Stimulated activated CD8-positive, alpha-beta memory T cell treated with anti-CD3 and anti-CD28 coated beads, Interleukin-15, amount 100 ng/mL, for 1 hour (primary cell): ENCODE measurements around the gene EML3.
"Not testable (repeated sequence)": the region's sequence is repeated elsewhere in the genome, so short reads cannot be mapped to it uniquely, and the experiment has no call there.

Source experiments
- DNase-seq: peaks from one replicate; pipeline ENCODE4 v3.0.0-alpha.2; 2020; ENCODE audit warnings: low read depth

The EML3 gene

GRCh38 chr11:62612366-62613290 is at the start of gene EML3, which contains the start of gene ROM1:
TSS of gene EML3 (minus strand) at chr11:62612775. CDS start at chr11:62612457, 318 bp downstream.
TSS of gene ROM1 (plus strand) at chr11:62613257. CDS start at chr11:62613282, 25 bp downstream.
- DNase-seq = peak; percentile 77

GRCh38 chr11:62656796-62657429 is 44.3 kb upstream of the EML3 start:
- no peak for DNase-seq

DNA sequence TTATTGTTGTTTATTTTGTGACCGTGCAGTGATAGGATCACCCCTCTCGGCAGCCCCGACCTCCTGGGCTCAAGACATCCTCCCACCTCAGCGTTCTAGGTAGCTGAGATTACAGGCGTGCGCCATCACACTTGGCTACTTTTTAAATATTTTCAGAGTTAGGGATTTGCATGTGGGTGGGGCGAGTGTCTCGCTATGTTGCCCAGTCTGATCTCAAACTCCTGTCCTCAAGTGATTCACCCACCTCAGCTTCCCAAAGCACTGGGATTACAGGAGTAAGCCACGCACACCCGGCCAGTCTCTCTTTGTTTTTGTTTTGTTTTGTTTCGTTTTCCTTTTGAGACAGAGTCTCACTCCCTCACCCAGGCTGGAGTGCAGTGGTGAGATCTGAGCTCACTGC is 41.7 kb upstream of the EML3 start:
- DNase-seq = no peak

DNA sequence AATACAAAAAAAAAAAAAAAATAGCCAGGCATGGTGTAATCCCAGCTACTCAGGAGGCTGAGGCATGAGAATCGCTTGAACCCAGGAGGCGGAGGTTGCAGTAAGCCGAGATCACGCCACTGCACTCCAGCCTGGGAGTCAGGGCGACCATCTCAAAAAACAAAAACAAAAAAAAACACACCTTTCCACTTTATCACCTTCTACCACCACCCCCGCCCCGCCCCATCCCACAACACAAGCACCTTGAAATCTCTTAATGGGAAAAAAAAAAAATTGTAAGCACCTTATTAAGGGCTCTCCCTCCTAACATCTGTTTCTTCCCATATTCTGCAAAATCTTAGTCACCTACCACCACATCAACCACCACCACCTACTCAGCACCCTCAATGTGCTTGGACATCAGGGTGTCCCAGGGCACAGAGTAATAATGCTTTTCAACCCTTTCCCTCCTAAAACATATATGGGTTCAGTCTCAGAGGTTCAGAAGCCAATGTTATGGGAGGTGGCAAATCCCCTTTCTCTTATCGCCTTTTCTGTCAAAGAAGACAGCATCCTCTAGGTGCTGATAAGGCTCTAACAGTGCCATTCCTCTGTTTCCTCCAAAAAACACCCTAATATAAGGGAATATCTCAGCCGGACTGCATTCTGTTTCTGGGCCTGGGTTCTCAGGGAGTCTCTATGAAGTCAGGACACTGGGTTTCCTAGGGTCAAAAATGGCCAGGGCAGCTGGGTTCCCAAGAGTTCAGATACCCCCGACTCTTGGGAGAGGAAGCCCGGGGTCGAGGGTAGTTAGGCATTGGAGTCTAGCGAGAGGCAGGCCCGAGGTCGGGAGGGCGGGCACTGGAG is 39.8 kb upstream of the EML3 start:
- no peak for DNase-seq

GRCh38 chr11:62650283-62650682 is 37.7 kb upstream of the EML3 start:
- not testable (repeated sequence) for DNase-seq

DNA sequence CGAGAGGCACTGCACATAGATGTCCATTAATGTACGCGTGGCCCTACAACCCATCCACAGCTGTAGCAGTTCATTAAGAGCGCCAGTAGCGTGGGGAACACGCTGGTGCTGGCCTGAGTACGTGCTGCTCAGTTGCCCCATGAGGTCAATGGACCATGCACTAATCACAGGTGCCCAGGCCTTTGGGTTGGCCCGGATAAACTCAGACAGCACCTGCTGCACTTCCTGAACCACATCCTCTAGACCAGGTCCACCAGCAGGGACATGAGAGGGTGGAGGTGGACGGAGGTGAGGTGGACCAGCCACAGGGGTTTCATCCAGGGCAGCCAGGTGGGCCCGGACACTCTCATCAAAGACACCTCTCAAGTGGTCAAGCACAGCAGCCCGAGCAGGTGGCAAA is 36.9 kb upstream of the EML3 start:
- DNase-seq = no peak

GRCh38 chr11:62648967-62649364 is 36.4 kb upstream of the EML3 start:
- DNase-seq = no peak

GRCh38 chr11:62648185-62648966 is 35.8 kb upstream of the EML3 start:
- no peak for DNase-seq

DNA sequence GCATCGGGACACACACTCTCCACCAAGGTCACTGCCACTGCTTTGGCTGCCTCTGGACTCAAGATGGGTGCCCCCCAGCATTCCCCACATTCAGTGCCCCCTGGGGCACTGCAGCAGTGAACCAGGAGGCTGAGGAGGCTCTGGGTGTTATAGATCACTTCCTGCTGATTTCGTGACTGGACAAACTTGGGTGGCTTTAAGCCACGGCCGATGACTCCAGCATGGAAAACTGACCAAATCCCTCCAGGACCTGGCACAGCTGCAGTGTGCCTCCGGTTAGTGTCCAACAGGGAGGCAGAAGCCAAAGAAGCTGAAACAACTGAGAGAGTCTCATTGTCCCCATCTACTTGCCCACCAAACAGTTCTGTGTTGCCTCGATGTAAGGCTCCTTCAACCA is 35.0 kb upstream of the EML3 start:
- DNase-seq = no peak

- DNase-seq = no peak
Measured at GRCh38 chr11:62646825-62647608, 34.4 kb upstream of the EML3 start.

DNA sequence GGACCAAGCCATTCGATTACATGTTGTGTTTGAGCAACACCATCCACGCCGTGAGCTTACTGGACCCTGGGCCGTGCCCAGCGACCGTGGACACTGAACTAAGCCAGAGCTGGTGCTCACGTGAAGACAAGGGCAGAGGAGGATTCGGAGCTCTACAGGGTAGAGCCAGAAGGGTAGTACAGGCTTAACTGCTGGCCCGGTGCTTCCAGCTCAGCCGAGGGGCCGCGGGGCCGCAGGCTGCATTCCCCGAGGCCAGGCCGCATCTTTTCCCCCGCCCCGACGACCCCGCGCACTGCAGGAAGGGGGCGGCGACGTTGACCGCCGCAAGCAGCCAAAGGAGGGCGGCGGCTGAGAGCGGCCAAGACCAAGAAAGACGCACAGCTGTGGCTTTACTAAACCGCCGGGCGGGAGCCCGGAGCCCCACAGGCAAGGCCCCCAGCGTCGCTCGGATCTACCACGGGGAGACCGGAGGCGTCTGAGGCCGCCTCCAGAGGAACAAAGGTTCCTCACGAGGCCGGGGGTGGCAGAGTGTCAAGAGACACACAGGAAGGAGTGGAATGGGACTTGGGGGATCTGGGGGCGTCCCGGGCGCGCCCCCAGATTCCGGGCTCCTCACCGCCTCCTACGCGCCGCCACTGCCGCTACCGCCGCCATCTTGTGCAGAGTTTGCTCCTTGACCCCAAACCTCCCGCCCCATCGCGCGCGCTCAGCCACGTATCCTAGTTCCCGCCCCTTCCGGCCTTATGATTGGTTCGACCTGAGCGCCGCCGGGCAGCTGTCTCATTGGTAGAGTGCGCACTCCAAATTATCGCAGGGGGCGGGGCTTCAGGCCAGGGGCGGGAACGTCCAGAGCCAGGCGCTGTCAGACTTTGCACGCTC is 33.6 kb upstream of the EML3 start, which contains the start of gene GANAB:
TSS of gene GANAB (minus strand) at position 668 of the 879 bp plus-strand sequence. CDS start at position 654, 14 bp downstream.
- peak; percentile 98 for DNase-seq

- DNase-seq = no peak
Measured at GRCh38 chr11:62645671-62645945, 33.0 kb upstream of the EML3 start.

- no peak for DNase-seq
Measured at GRCh38 chr11:62644220-62644619, 31.6 kb upstream of the EML3 start.

DNA sequence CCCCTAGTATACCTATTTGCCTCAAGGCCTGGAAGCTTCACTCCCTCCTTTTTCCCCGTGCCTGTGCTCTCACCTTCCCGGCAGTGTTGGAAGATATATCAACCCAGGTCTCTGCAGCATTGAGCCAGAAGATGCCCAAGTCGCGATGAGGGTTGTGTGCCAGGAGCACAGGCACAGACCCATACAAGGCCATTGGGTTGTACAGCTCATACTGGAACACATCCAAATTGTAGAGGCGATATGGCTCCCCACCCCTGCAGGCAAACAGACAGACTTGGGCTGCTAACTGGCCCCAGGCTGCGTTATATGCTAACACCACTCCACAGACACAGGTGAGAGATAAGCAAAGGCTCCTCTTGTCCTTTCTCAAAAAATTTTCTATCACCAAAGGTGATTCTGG is 19.9 kb upstream of the EML3 start:
- no peak for DNase-seq

GRCh38 chr11:62627713-62628112 is 15.1 kb upstream of the EML3 start:
- DNase-seq = no peak

DNA sequence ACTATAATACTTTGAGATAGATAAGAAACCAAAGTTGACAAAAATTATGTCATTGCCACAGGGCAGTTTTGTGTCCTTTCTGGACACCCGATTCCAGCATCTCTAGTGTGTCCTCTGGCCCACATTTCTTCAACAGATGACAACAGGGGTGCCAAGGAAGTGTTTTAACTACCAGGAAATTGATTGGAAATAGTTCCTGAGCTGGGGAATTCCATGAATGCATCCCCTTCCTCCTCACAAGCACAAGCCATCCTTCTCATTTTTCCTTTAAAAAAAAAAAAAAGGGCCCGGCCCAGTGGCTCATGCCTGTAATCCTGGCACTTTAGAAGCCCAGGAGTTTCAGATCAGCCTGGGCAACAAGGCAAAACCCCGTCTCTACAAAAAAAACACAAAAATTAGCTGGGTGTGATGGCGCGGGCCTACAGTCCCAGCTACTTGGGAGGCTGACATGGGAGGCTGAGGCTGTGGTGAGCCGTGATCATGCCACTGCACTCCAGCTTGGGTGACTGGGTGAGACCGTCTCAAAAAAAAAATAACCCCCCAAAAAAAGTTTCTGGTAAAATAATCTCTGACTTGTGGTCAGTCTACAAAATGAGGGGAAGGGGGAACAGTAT is 10.0 kb upstream of the EML3 start:
- DNase-seq = no peak

DNA sequence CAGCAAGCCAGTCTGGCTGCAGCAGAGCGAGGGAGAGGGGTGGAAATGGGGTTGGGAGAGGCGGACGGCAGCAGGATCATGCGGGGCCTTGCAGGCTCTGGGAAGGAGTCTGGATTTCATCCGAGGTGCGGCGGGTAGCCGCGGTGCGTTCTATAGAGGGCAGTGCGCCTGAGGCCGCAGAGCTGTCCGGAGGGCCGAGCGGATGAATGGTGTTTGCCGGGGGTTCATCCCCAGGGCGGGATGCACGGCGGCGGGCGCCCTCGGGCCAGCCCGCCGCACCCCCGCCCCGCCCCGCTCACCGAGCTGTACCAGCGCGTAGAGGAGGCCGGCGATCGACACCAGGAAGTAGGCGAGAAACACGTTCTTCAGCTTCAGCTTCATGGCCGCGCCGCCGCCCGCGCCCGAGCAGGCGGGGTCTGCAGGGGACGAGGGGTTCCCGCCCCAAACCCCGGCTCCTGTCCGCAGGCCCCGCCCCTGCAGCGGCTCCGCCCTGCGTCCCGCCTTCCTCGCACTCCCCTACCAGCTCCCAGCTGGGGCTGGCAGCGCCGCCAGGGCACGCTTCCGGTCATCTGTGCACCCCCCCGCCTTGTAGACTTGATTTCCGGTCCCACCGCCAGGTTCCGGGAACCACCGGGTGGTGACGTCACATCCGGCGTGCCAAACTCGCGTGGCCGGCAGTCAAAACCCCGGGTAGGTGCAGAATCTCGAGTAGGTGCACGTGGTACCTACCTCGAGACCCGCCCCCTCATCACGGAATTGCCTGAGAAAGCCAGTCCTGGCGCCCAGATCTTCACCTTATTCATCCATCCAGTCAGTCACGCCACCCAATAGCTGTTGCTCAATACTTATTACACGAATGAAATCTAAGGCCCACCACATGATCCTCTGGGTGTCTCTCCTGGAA is 9.2 kb upstream of the EML3 start, which contains the start of gene B3GAT3:
TSS of gene B3GAT3 (minus strand) at position 420 of the 904 bp plus-strand sequence. CDS start at position 381, 39 bp downstream.
- peak; percentile 91 for DNase-seq

DNA sequence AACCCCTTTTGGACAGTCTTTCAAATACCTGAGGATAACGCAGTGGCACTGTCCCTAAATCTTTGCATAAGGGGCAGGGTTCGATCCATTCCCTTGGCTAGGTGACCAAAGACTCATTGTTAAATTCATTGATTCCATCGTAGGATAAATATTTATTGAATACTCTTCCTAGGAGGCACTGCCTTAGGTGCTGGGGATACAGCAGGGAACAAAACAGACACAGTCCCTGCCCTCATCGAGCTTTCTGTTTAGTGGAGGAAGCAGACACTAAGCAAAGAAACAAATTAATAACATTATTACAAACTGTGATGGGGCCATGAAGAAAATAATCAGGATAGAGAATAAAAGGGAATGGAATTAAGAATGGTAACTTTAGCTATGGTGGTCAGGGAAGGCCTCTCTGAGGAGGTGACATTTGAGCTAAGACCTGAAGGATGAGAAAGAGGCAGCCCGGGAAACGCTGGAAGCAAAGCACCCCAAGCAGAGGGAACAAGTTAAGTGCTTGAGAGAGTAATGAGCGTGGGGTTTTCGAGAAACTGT is 8.5 kb upstream of the EML3 start:
- DNase-seq = no peak
